Loucy (cell line): ENCODE data around the gene MYMK.

Source experiments
- EZH2phosphoT487 ChIP-seq: fragments of 200-600 bp; IDR thresholded peaks from 2 replicates; pipeline ENCODE4 v1.6.1; 2018; ENCODE audit warnings: antibody characterized with exemption, mild to moderate bottlenecking, moderate library complexity, borderline replicate concordance
- TF ChIP-seq, protein P1 (sequence below): fragments of 200-600 bp; sonication (generic); conservative IDR thresholded peaks from 2 replicates; pipeline ENCODE4 v1.5.1; 2014; ENCODE audit warnings: mild to moderate bottlenecking, antibody characterized with exemption, low read length

- TF ChIP-seq, protein P1, sequence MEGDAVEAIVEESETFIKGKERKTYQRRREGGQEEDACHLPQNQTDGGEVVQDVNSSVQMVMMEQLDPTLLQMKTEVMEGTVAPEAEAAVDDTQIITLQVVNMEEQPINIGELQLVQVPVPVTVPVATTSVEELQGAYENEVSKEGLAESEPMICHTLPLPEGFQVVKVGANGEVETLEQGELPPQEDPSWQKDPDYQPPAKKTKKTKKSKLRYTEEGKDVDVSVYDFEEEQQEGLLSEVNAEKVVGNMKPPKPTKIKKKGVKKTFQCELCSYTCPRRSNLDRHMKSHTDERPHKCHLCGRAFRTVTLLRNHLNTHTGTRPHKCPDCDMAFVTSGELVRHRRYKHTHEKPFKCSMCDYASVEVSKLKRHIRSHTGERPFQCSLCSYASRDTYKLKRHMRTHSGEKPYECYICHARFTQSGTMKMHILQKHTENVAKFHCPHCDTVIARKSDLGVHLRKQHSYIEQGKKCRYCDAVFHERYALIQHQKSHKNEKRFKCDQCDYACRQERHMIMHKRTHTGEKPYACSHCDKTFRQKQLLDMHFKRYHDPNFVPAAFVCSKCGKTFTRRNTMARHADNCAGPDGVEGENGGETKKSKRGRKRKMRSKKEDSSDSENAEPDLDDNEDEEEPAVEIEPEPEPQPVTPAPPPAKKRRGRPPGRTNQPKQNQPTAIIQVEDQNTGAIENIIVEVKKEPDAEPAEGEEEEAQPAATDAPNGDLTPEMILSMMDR, result no peak
- no peak for TF ChIP-seq EZH2phosphoT487
Observed at GRCh38 chr9:133496861-133497842, 27.6 kb downstream of the MYMK start.
